ENCODE results near the gene ERP44.

GRCh38 chr9:100070104-100071041 is 28.4 kb downstream of the ERP44 start:
- TF ChIP-seq CTCF (IDR thresholded peaks at IDR 0.05; ENCODE audit: extremely low read depth in 1 of 2, insufficient read depth in 1 of 2, low read depth in 1 of 2, low read length in 2 of 2) (no peak), POLR2AphosphoS5 (IDR thresholded peaks at IDR 0.05; ENCODE audit: insufficient read depth, low read depth, low read length) (no peak), POLR2A (IDR thresholded peaks at IDR 0.05; ENCODE audit: low read depth, low read length) (no peak), EZH2 (IDR thresholded peaks at IDR 0.05; ENCODE audit: borderline replicate concordance, low read depth, low read length, severe bottlenecking) (no peak), JUN (IDR thresholded peaks at IDR 0.05; ENCODE audit: borderline replicate concordance, insufficient read depth, insufficient read length, low read depth) (no peak), MYC (IDR thresholded peaks at IDR 0.05; ENCODE audit: low read depth, low read length) (no peak), FOS (IDR thresholded peaks at IDR 0.05; ENCODE audit: borderline replicate concordance, insufficient read depth, low read length) (no peak), MAX (IDR thresholded peaks at IDR 0.05; ENCODE audit: insufficient read depth, insufficient read length) (no peak), GATA2 (IDR thresholded peaks at IDR 0.05; ENCODE audit: insufficient read depth, insufficient read length, low read depth, low read length) (no peak)

All from endothelial cell of umbilical vein (primary cell).